GM21423 (cell line): Measurements from ENCODE around the gene IQCE.

Source experiments
- ATAC-seq: cut with Tn5 transposase; IDR thresholded peaks from one replicate; pipeline ENCODE4 v1.9.1; 2021; ENCODE audit warnings: mild to moderate bottlenecking, moderate library complexity; ENCODE audit not compliant: unreplicated experiment

Gene IQCE

GRCh38 chr7:2657920-2658671 lies 99.3 kb downstream of the IQCE start:
- no peak for ATAC-seq

GRCh38 chr7:2658941-2659340 lies 100.2 kb downstream of the IQCE start:
- no peak for ATAC-seq

- no peak for ATAC-seq
Observed at GRCh38 chr7:2659556-2660358, 101.0 kb downstream of the IQCE start.

GRCh38 chr7:2660359-2661095 lies 101.7 kb downstream of the IQCE start:
- no peak for ATAC-seq

GRCh38 chr7:2661096-2661449 lies 102.3 kb downstream of the IQCE start:
- ATAC-seq, result no peak

- ATAC-seq, result no peak
Observed at GRCh38 chr7:2661602-2662272, 103.0 kb downstream of the IQCE start.

- no peak for ATAC-seq
Observed at GRCh38 chr7:2662273-2663120, 103.7 kb downstream of the IQCE start.

GRCh38 chr7:2663121-2663886 lies 104.5 kb downstream of the IQCE start:
- ATAC-seq, result no peak

- ATAC-seq, result no peak
Observed at GRCh38 chr7:2663960-2664359, 105.2 kb downstream of the IQCE start.
